ENCODE measurements around the gene TBC1D19. TPM values are rescaled to one million over a fixed set of nuclear protein-coding genes. Genes with fewer than 3 reads are reported as not detected.

TBC1D19 gene
- total RNA-seq, 1 donor from 2014 or later = 41.8 TPM

- Histone ChIP-seq H3K36me3 (ENCODE audit: control insufficient read depth in 3 of 3, insufficient read depth in 3 of 3, low read length in 3 of 3) (no peaks in the 10 kb centered on the region), H3K9ac (ENCODE audit: low read depth in 1 of 3, low read length in 3 of 3) (no peak overlapping the region), H3K4me3 (ENCODE audit: low read length in 3 of 3) (no peak overlapping the region), H3K27me3 (ENCODE audit: control insufficient read depth in 3 of 3, insufficient read depth in 3 of 3, low read length in 3 of 3) (no peaks in the 10 kb centered on the region), H3K27ac (ENCODE audit: low read depth, low read length) (no peak overlapping the region), H3K9me3 (ENCODE audit: control insufficient read depth in 3 of 3, low read length in 3 of 3) (no peaks in the 10 kb centered on the region), H3K4me1 (ENCODE audit: control insufficient read depth in 3 of 3, insufficient read depth in 3 of 3, low read length in 3 of 3) (peaks cover 0 to 9% (median 4%) of the 10 kb centered on the region in 3 donors)
Measured at GRCh38 chr4:26723216-26723615, 139.3 kb downstream of the TBC1D19 start.

DNA sequence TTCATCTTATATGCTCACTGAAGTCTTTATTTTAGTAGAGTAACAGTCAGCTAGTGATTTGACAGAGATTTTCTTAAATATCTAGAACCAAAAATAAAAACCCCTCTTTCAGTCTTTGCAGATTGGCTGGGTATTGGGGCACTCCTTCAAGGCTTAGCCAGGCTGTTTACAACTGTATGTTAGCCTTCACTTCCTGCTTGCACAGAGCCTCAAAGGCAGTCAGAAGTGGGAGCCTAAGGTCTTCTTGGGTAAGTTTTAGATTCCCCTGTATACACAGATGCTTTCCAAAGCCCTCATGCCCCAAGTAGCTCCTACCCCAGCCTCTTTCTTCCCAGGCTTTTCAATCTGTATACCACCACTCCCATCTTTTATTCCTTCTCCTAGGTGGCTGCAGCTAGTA lies 140.7 kb downstream of the TBC1D19 start:
- peaks cover 0 to 9% (median 4%) of the 10 kb centered on the region in 3 donors for H3K4me1 ChIP-seq (ENCODE audit: control insufficient read depth in 3 of 3, insufficient read depth in 3 of 3, low read length in 3 of 3)
- no peak overlapping the region for H3K9ac ChIP-seq (ENCODE audit: low read depth in 1 of 3, low read length in 3 of 3)
- H3K9me3 ChIP-seq (ENCODE audit: control insufficient read depth in 3 of 3, low read length in 3 of 3) = no peaks in the 10 kb centered on the region
- H3K27ac ChIP-seq (ENCODE audit: low read depth, low read length) = no peak overlapping the region
- no peaks in the 10 kb centered on the region for H3K27me3 ChIP-seq (ENCODE audit: control insufficient read depth in 3 of 3, insufficient read depth in 3 of 3, low read length in 3 of 3)
- H3K4me3 ChIP-seq (ENCODE audit: low read length in 3 of 3) = no peak overlapping the region
- H3K36me3 ChIP-seq (ENCODE audit: control insufficient read depth in 3 of 3, insufficient read depth in 3 of 3, low read length in 3 of 3) = no peaks in the 10 kb centered on the region

- H3K4me1 ChIP-seq (ENCODE audit: control insufficient read depth in 3 of 3, insufficient read depth in 3 of 3, low read length in 3 of 3) = peaks cover 0 to 7% (median 0%) of the 10 kb centered on the region in 3 donors
- H3K27ac ChIP-seq (ENCODE audit: low read depth, low read length) = no peak overlapping the region
- H3K9me3 ChIP-seq (ENCODE audit: control insufficient read depth in 3 of 3, low read length in 3 of 3) = no peaks in the 10 kb centered on the region
- no peaks in the 10 kb centered on the region for H3K36me3 ChIP-seq (ENCODE audit: control insufficient read depth in 3 of 3, insufficient read depth in 3 of 3, low read length in 3 of 3)
- no peak overlapping the region for H3K4me3 ChIP-seq (ENCODE audit: low read length in 3 of 3)
- no peak overlapping the region for H3K9ac ChIP-seq (ENCODE audit: low read depth in 1 of 3, low read length in 3 of 3)
- no peaks in the 10 kb centered on the region for H3K27me3 ChIP-seq (ENCODE audit: control insufficient read depth in 3 of 3, insufficient read depth in 3 of 3, low read length in 3 of 3)
Measured at GRCh38 chr4:26726655-26727387, 142.9 kb downstream of the TBC1D19 start.

DNA sequence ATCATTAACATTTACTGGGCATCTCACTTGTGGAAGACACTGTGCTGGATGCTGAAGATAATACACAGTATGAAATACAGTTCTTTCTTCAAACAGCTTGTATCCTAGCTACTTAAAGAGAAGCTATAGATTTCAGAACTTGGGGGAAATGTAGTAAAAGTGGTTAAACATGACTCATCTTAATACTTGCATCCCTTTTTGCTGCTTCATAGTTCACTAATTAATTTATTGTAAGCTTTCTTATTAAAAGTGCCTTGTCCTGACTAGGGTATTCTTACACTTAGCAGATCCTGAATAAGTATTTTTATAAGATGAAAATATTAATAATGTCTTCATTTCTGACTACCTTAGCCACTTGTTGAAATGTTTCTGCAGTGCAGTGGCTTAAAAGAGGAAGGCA lies 144.0 kb downstream of the TBC1D19 start:
- H3K4me3 ChIP-seq (ENCODE audit: low read length in 3 of 3) = no peak overlapping the region
- H3K36me3 ChIP-seq (ENCODE audit: control insufficient read depth in 3 of 3, insufficient read depth in 3 of 3, low read length in 3 of 3) = no peaks in the 10 kb centered on the region
- no peaks in the 10 kb centered on the region for H3K27me3 ChIP-seq (ENCODE audit: control insufficient read depth in 3 of 3, insufficient read depth in 3 of 3, low read length in 3 of 3)
- H3K9me3 ChIP-seq (ENCODE audit: control insufficient read depth in 3 of 3, low read length in 3 of 3) = no peaks in the 10 kb centered on the region
- peaks cover 0 to 6% (median 0%) of the 10 kb centered on the region in 3 donors for H3K4me1 ChIP-seq (ENCODE audit: control insufficient read depth in 3 of 3, insufficient read depth in 3 of 3, low read length in 3 of 3)
- H3K9ac ChIP-seq (ENCODE audit: low read depth in 1 of 3, low read length in 3 of 3) = no peak overlapping the region
- no peak overlapping the region for H3K27ac ChIP-seq (ENCODE audit: low read depth, low read length)

- H3K27me3 ChIP-seq (ENCODE audit: control insufficient read depth in 3 of 3, insufficient read depth in 3 of 3, low read length in 3 of 3) = no peaks in the 10 kb centered on the region
- H3K4me1 ChIP-seq (ENCODE audit: control insufficient read depth in 3 of 3, insufficient read depth in 3 of 3, low read length in 3 of 3) = peaks cover 0 to 6% (median 0%) of the 10 kb centered on the region in 3 donors
- H3K9ac ChIP-seq (ENCODE audit: low read depth in 1 of 3, low read length in 3 of 3) = no peak overlapping the region
- no peak overlapping the region for H3K4me3 ChIP-seq (ENCODE audit: low read length in 3 of 3)
- H3K36me3 ChIP-seq (ENCODE audit: control insufficient read depth in 3 of 3, insufficient read depth in 3 of 3, low read length in 3 of 3) = no peaks in the 10 kb centered on the region
- no peaks in the 10 kb centered on the region for H3K9me3 ChIP-seq (ENCODE audit: control insufficient read depth in 3 of 3, low read length in 3 of 3)
- H3K27ac ChIP-seq (ENCODE audit: low read depth, low read length) = no peak overlapping the region
Measured at GRCh38 chr4:26729027-26729426, 145.1 kb downstream of the TBC1D19 start.

DNA sequence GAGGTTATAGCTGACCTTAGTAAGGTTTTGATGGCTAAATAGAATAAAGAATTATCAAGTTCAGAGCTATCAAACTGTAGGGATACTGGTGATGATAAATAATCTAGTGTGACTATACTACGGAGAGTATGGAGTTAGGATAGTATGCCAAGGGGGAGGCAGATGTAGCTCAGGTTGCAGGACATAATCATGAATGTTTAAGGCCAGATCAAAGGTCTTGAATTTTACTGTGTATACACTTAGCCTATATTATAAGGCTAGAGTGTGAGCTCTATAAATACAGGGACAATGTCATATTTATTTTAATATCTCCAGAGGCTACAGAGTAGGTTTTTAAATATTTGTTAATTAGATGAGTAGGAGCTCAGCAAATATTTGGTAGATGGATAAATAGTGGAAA lies 145.7 kb downstream of the TBC1D19 start:
- H3K27me3 ChIP-seq (ENCODE audit: control insufficient read depth in 3 of 3, insufficient read depth in 3 of 3, low read length in 3 of 3) = no peaks in the 10 kb centered on the region
- H3K4me3 ChIP-seq (ENCODE audit: low read length in 3 of 3) = no peak overlapping the region
- no peak overlapping the region for H3K27ac ChIP-seq (ENCODE audit: low read depth, low read length)
- H3K9me3 ChIP-seq (ENCODE audit: control insufficient read depth in 3 of 3, low read length in 3 of 3) = no peaks in the 10 kb centered on the region
- H3K9ac ChIP-seq (ENCODE audit: low read depth in 1 of 3, low read length in 3 of 3) = no peak overlapping the region
- peaks cover 0 to 6% (median 2%) of the 10 kb centered on the region in 3 donors for H3K4me1 ChIP-seq (ENCODE audit: control insufficient read depth in 3 of 3, insufficient read depth in 3 of 3, low read length in 3 of 3)
- no peaks in the 10 kb centered on the region for H3K36me3 ChIP-seq (ENCODE audit: control insufficient read depth in 3 of 3, insufficient read depth in 3 of 3, low read length in 3 of 3)

DNA sequence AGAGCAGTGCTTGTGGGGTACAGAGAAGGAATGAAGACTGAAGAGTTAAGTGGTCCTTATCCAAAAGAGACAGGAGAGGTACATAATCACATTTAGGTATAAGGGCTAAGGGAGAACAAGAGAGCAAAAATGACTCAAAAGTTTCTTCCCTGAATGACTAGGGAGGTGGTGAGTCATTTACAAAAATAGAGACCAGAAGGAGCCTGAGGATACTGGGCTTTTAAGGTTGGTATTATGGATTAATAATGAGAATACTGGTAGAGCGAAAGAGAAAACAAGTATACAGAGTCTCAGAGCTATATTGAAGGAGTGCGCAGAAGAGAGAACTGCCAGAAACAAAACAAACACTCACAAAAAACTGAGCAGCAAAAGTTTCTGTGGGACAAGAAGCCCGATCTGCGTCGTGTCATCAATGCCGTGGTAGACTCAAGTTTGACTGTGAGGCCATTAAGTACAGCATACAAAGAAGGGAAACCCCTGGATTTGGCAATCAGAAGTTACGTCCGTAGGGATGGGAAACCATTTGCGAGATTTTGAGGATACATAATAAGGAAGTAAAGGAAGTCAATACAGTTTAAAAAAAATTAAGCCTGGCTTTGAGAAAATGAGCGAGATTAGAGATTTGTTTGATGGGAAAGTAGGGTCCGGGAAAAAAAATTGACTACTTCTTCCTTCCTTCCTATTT lies 147.6 kb downstream of the TBC1D19 start:
- no peak overlapping the region for H3K4me3 ChIP-seq (ENCODE audit: low read length in 3 of 3)

GRCh38 chr4:26732356-26732755 lies 148.5 kb downstream of the TBC1D19 start:
- H3K4me1 ChIP-seq (ENCODE audit: control insufficient read depth in 3 of 3, insufficient read depth in 3 of 3, low read length in 3 of 3) = peaks cover 0 to 2% (median under 1%) of the 10 kb centered on the region in 3 donors
- no peak overlapping the region for H3K9ac ChIP-seq (ENCODE audit: low read depth in 1 of 3, low read length in 3 of 3)
- H3K9me3 ChIP-seq (ENCODE audit: control insufficient read depth in 3 of 3, low read length in 3 of 3) = no peaks in the 10 kb centered on the region
- H3K4me3 ChIP-seq (ENCODE audit: low read length in 3 of 3) = no peak overlapping the region
- no peaks in the 10 kb centered on the region for H3K36me3 ChIP-seq (ENCODE audit: control insufficient read depth in 3 of 3, insufficient read depth in 3 of 3, low read length in 3 of 3)
- H3K27me3 ChIP-seq (ENCODE audit: control insufficient read depth in 3 of 3, insufficient read depth in 3 of 3, low read length in 3 of 3) = no peaks in the 10 kb centered on the region
- H3K27ac ChIP-seq (ENCODE audit: low read depth, low read length) = no peak overlapping the region

More for the DNA sequence above, 147.6 kb downstream of the TBC1D19 start:
- Histone ChIP-seq H3K27me3 (ENCODE audit: control insufficient read depth in 3 of 3, insufficient read depth in 3 of 3, low read length in 3 of 3) (no peaks in the 10 kb centered on the region), H3K9me3 (ENCODE audit: control insufficient read depth in 3 of 3, low read length in 3 of 3) (no peaks in the 10 kb centered on the region), H3K36me3 (ENCODE audit: control insufficient read depth in 3 of 3, insufficient read depth in 3 of 3, low read length in 3 of 3) (no peaks in the 10 kb centered on the region), H3K9ac (ENCODE audit: low read depth in 1 of 3, low read length in 3 of 3) (no peak overlapping the region), H3K4me1 (ENCODE audit: control insufficient read depth in 3 of 3, insufficient read depth in 3 of 3, low read length in 3 of 3) (peaks cover 0 to 6% (median 2%) of the 10 kb centered on the region in 3 donors), H3K27ac (ENCODE audit: low read depth, low read length) (no peak overlapping the region)

- H3K9me3 ChIP-seq (ENCODE audit: control insufficient read depth in 3 of 3, low read length in 3 of 3) = no peaks in the 10 kb centered on the region
- no peak overlapping the region for H3K9ac ChIP-seq (ENCODE audit: low read depth in 1 of 3, low read length in 3 of 3)
- H3K27ac ChIP-seq (ENCODE audit: low read depth, low read length) = no peak overlapping the region
- H3K27me3 ChIP-seq (ENCODE audit: control insufficient read depth in 3 of 3, insufficient read depth in 3 of 3, low read length in 3 of 3) = no peaks in the 10 kb centered on the region
- peaks cover 0 to 4% (median 0%) of the 10 kb centered on the region in 3 donors for H3K4me1 ChIP-seq (ENCODE audit: control insufficient read depth in 3 of 3, insufficient read depth in 3 of 3, low read length in 3 of 3)
- H3K4me3 ChIP-seq (ENCODE audit: low read length in 3 of 3) = no peak overlapping the region
- H3K36me3 ChIP-seq (ENCODE audit: control insufficient read depth in 3 of 3, insufficient read depth in 3 of 3, low read length in 3 of 3) = no peaks in the 10 kb centered on the region
Measured at GRCh38 chr4:26736621-26737020, 152.7 kb downstream of the TBC1D19 start.

DNA sequence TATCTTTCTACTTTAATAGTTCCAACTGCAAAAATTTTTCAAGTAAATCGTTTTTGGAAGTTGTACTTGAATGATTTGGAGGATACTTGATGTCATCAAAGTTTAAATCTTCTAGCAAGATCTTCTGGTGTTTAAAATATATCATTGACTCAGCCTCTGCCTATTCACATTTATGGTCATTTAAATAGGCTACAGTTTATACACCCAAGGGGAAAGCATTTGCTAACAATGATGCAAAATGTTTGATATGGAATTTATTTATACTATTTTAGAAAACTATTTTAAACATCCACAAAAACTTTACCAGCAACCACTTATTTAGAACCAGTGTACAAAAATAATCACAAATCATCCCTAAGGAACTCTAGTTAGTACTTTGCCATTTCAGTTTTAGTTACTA lies 153.5 kb downstream of the TBC1D19 start:
- H3K27me3 ChIP-seq (ENCODE audit: control insufficient read depth in 3 of 3, insufficient read depth in 3 of 3, low read length in 3 of 3) = no peaks in the 10 kb centered on the region
- H3K4me3 ChIP-seq (ENCODE audit: low read length in 3 of 3) = no peak overlapping the region
- no peak overlapping the region for H3K27ac ChIP-seq (ENCODE audit: low read depth, low read length)
- H3K9ac ChIP-seq (ENCODE audit: low read depth in 1 of 3, low read length in 3 of 3) = no peak overlapping the region
- peaks cover 0 to 4% (median 0%) of the 10 kb centered on the region in 3 donors for H3K4me1 ChIP-seq (ENCODE audit: control insufficient read depth in 3 of 3, insufficient read depth in 3 of 3, low read length in 3 of 3)
- no peaks in the 10 kb centered on the region for H3K9me3 ChIP-seq (ENCODE audit: control insufficient read depth in 3 of 3, low read length in 3 of 3)
- no peaks in the 10 kb centered on the region for H3K36me3 ChIP-seq (ENCODE audit: control insufficient read depth in 3 of 3, insufficient read depth in 3 of 3, low read length in 3 of 3)

Data from skeletal muscle tissue (tissue), 4 donors.